Endothelial cell of hepatic sinusoid (primary cell): ENCODE data around the gene CDON.

Experiments used
- in situ Hi-C: cut with HindIII; loops from 2 replicates; pipeline ENCODE4 v1.10.0; 2017; ENCODE audit warnings: low sequenced_read_pairs

CDON gene, protein sequence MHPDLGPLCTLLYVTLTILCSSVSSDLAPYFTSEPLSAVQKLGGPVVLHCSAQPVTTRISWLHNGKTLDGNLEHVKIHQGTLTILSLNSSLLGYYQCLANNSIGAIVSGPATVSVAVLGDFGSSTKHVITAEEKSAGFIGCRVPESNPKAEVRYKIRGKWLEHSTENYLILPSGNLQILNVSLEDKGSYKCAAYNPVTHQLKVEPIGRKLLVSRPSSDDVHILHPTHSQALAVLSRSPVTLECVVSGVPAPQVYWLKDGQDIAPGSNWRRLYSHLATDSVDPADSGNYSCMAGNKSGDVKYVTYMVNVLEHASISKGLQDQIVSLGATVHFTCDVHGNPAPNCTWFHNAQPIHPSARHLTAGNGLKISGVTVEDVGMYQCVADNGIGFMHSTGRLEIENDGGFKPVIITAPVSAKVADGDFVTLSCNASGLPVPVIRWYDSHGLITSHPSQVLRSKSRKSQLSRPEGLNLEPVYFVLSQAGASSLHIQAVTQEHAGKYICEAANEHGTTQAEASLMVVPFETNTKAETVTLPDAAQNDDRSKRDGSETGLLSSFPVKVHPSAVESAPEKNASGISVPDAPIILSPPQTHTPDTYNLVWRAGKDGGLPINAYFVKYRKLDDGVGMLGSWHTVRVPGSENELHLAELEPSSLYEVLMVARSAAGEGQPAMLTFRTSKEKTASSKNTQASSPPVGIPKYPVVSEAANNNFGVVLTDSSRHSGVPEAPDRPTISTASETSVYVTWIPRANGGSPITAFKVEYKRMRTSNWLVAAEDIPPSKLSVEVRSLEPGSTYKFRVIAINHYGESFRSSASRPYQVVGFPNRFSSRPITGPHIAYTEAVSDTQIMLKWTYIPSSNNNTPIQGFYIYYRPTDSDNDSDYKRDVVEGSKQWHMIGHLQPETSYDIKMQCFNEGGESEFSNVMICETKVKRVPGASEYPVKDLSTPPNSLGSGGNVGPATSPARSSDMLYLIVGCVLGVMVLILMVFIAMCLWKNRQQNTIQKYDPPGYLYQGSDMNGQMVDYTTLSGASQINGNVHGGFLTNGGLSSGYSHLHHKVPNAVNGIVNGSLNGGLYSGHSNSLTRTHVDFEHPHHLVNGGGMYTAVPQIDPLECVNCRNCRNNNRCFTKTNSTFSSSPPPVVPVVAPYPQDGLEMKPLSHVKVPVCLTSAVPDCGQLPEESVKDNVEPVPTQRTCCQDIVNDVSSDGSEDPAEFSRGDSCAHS (N-terminal part only)

DNA sequence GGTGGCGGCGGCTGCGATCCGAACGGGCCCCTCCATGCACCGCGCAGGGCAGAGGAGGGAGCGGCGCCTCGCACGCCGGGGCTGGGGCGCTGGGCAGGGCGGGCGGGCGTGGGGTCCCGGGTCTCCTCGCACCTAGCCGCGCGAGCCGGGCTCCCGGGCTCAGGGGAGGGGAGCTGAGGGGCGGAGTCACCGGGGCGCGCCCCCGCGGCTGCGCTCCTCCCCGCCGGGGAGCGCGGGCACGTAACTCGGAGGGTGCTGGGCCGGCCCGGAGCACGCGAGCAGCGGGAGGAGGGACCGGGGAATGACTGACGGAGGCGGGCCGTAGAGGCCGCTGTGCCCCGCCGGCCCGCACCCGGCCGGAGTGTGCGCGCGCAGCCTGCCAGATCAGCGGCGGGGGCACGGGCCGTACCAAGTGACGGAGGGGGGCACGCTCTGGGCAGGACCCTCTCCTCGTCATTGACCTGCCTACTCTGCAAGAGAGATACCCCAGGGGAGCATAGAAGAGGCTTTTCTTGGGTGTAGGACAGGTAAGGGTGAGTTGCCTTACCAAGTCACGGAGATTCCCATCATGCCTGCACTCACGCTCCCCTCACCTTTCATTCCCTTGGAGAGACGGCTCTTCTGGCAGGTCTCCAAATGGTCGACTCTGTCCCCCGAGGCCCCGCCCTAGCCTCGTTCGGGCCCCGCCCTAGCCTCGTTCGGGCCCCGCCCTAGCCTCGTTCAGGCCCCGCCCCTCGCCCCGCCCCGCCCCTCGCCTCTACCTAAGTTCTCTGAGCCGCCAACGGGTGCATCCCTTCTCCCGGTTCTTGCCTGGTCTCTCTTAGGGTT, at the start of gene CDON:
Gene CDON (minus strand): TSS at position 188 of the 828 bp plus-strand sequence. CDS start 39,390 bp downstream, outside the sequence.
- in situ Hi-C loops = no loop called here

DNA sequence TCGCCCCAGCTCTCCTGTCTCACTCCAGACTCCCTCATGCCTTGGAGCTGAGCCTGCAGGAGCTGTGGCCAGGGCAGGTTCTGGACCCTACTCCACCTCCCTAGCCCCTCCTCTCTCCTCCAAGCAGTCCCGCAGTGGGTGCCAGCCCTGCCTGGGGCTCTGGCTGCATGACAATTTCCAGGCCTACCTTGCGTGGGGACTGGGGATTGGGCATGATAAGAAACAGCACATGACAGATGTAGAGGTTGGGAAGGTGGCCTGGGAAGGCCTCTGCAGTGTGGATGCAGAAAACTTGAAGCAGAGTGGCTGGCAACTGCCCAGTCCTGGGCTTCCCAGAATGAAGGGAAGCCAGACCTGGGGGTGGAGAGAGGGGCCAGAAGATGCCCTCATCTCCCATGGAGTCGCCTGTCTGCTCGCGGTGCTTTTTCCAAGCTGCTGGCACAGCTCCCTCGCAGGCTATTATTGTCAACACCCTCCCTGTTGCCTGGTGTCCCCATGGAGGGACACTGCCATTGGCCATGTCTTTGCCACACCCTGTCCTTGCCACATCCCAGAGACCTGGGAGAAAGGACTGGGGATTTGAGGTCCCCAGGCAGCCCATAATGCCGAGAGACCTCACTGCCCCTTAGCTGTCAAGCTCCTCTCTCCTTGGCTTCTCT, 48.9 kb upstream of the CDON start:
- in situ Hi-C loops = no loop called here

DNA sequence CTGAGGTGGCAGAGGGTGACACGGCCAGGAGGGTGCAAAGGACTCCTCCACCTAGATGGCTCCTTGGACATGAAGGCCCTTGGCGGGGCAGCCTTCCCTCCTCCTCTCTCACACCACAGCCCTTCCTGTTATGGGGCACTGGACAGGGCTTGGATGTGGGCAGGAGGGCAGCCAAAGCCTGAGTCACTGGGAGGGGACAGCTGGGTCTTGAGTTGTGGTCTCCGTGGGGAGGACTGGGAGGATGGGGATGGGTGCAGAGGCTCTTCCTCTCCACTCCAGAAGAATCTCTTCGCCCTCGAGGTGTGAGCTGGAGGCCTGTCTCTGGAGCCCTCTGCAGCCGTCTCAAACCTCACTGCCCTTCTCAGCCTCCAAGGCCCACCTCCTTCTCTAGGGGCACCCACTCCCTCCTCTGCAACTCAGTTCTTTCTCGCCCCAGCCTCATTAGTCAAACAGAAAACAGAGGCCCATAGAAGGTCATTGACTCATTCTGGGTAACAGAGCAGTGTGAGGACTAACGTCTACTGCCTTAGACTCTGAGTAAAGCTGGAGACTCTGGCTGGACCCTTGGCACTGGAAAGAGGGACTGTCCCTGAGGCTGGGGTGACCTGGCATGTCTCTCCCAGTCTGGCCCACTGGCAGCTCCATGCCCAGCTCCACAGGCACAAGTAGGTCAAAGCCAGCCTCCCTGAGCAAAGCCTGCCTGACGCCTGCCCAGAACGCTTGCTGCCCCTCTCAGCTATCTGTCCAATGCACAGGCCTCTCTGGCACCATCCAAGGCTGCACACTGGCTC, 47.5 kb upstream of the CDON start:
- in situ Hi-C loops = no loop called here

DNA sequence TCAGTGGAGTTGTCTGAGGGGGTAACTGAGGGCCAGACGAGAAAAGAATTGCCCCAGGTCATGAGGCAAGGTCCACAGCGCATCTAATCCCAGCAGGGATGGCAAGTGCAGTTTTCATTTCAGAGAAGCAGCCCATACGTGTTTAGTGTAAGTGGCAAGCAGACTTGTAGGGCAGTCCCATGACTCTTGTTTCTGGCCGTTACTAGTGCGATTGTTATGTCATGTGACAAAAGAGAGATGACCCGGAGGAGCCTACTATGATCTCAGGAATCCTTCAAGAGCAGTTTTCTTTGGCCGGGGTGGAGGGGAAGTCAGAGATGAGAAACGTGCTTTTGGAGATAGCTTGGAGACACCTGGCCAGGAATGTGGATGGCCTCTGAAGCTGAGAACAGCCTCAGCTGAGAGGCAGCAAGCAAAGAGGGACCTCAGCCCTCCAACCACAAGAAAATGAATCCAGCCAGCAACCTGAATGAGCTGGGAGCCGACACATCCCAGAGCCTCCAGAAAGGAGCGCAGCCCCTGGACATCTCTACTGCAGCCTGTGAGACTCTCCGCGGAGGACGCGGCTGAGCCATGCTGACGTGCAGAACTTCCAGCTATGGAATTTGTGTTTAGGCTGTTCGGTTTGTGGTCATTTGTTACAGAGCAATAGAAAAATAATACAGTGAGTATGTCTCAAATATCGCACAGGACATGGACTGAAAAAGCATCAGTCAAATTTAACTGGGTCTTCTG, 44.1 kb upstream of the CDON start:
- in situ Hi-C loops = no loop called here

DNA sequence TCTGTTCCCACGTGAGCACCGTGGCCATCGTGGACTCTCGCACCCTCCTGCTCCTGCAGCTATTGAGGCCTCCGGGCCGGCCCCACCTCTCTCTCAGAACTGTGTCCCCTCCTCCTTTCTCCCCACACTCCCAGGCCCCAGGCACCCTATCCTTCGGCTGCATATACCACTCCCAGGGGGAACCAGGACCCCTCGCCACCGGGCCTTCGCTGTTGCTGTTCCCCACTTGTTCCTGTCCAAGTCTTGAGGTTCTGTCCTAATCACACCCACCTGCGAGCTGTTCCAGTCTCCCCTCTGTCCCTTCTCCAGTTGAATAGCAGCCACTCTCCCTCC, 43.0 kb upstream of the CDON start:
- in situ Hi-C loops = no loop called here

DNA sequence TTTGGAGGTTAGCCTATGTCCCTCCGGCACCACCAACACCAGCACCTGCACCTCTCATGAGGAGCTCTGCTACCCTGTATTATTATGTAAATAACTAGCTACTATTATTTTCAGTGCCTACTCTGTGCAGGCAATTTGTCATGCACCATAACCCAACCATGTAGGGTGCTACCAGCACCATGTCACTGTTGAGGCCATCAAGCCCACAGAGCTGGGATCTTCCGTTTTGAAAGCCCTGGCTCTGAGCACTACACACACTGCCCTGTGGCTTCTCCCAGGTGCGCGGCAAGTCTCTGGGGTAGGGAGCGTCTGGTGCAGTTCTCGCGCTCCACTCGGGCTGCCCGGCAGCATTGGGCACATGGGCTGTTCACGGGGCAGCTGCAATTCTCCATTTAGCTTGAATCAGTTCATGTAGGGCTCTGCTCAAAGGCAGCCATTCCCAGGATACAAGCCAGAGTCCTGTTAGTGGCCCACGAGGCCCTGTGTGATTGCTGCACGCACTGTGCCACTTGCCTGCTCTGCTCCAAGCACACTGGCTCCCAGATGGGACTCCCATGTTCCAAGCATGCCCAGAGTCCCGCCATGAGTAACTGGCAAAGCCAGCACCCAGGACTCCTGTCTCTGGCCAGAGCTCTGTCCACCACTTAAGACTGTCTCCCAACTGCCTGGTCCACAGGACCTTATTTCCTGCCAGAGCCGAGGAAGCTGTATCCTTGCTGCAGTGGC, 42.5 kb upstream of the CDON start:
- in situ Hi-C loops = no loop called here

DNA sequence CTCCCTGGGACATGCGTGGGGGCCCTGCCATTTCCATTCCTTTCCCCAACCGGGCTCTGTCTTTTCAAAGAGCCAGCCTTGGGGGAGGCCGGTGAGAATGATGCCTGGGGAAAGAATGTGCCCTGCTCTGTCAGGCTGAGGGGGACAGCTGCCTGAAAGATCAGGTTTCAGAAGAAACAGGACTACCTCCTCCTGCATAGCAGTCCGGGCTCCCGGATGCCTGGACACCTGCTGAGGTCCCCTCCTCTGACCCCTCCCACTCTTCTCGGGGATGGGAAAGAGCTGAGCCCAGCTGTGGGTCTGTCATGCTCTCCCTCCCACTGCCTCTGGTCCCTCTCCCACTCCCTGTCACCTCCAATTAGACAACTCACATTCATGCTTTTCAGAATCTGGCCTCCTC, 41.8 kb upstream of the CDON start:
- in situ Hi-C loops = loop anchor here (5.0 kb wide), 1 partner anchor 73 kb away; no protein-coding TSS in a partner anchor

DNA sequence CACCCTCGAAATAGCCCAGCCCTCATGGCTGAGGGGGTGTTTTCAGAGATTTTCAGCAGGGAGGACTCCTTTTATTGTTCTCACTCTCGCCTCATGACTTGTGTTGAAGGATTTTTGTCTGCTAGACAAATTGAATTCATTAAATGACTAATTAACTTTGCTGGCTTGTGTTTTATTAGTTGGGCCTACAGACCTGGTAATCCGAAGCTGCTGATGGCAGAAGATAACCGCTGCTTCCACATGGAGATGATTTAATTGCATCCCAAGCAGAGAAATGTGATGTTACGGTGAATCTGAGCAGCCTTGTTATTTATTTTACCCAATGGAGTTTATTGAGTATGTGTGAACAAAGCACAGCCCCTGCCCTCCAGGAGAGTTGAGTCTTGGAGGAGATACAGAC, 40.5 kb upstream of the CDON start:
- in situ Hi-C loops = loop anchor here (5.0 kb wide), 1 partner anchor 74 kb away; no protein-coding TSS in a partner anchor

DNA sequence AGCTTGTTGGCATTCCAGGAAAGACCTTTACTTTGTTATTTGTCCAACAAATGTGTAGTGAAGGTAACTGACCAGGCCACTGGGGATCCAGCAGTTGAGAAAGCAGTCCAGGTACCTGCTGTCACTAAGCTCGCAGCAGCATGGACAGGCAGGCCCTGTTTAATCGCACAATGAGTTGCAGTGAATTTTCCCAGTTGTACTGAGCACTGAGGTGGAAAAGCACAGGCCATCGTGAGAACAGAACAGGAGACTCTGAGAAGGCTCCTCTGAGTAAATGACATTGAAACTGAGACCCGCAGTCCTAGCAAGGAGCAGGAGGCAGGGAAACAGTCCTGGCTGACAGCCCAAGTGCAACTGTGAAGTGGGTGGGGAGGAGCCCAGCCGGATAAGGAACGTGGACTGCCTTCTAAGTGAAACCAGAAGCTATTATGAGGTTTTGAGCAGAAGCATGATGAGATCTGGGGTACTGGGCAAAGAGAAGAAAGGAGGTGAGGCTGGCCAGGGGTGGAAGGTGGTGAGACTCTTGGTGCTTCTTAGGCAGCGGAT, 39.8 kb upstream of the CDON start:
- in situ Hi-C loops = loop anchor here (5.0 kb wide), 1 partner anchor 75 kb away; no protein-coding TSS in a partner anchor

DNA sequence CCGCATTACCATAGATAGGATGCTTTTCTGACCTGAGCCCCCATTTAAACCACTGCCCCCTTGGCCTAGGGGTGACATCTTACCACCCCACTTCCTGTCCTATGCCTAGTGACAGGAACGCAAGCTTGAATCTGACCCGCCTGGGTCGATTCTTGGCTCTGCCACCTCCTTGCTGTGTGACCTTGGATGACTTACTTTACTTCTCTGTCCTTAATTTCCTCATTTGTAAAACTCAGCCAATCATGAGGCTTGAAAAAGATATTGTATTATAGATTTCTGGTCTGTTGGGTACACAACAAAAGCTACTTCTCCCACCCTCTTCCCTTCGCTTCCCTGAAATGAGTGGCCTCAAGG, 39.2 kb upstream of the CDON start:
- in situ Hi-C loops = loop anchor here (5.0 kb wide), 1 partner anchor 75 kb away; no protein-coding TSS in a partner anchor

DNA sequence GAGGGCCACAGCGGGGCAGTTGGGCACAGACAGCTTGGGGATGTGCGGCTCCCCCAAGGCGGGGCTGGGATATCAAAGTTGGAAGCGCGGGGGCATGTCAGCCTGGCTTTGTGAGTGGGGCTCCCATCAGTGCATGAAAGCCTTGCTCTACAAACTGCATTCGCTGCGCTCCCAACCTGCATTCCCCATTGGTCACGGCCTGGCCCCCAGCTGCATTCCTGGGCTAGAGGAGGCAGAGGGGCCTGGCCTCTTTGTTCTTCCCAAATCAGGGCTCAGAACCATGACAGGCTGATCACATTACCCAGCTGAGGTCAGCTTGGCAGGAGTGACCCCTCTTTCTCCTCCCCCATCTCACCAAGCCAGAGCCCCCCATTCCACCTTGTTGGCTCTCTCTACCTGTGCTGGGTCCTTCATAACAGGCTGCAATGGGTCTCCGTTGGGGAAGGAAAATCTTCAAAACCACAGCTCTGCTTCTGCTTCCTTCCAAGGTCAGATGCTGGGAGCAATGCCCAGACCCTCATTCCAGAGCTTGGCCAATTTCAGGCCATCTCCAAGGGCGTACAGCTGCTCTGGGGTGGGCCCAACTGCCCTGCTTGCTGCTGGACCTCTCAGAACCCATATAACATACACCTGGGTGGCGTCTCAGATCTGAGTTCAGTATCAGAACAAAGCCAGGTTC, 38.7 kb upstream of the CDON start:
- in situ Hi-C loops = loop anchor here (5.0 kb wide), 1 partner anchor 76 kb away; no protein-coding TSS in a partner anchor

DNA sequence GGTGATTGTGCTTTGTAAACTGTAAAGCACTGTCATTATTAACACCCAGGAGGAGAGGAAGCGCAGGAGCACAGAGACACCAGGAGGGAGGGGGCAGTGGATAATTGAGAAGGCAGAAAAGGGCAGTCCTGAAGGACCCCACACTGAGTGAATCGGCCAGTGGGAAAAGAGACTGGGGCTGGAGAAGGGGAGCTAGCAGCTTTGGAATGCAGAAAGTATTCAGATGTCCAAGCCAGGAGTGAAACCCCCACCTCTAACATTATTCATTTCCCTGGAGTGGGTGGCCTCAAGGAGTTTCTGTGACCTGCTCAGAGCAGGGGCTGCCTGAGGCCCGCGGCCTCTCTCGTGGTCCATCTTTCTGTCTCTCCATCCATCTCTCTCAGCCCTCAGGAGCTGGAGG, 38.0 kb upstream of the CDON start:
- in situ Hi-C loops = loop anchor here (5.0 kb wide), 1 partner anchor 77 kb away; no protein-coding TSS in a partner anchor

DNA sequence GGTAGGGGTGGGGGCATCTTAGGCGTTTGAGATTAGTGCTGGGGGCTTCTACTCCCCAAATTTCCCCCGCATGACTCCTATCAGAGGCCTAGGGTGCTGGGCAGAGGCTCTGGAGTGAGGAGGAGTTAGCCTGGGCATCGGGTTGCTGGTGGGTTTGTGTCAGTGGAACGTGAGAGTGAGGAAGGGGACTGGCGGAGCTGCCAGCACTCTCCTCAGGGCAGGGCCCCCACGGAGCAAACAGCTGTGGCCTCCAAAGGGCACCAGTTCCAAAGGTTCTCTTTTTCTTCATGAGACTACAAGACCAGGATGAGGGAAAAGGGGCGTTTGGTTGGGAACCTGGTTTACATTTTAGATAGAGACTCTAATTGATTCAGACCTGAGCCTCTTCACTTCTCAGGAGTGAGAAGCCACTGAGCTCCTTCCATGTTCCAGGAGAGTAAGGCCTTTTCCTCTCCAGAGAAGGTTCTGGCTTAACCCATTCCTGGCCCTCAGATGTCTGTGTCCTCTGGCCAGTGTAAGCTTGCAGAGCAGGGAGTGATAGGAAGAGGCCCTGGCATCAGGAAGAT, 35.6 kb upstream of the CDON start:
- in situ Hi-C loops = loop anchor here (5.0 to 10.0 kb wide), 2 partner anchors 96 to 183 kb away; no protein-coding TSS in a partner anchor

DNA sequence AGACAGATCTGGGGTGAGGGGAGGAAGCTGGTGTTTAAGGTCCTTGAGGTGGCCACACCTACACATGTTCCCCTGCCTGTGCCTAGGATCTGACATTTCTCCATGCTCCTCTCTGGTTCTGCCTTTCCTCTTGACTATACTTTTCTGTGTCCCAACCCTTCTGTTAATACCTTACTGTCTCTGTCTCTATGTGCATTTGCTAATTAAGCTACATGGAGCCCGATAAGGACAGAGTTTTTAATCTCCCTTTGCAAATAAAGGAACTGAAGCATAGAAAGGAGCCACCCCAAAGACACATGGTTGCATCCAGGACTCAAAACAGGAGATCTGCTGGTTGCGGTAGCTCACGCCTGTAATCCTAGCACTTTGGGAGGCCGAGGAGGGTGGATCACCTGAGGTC, 33.1 kb upstream of the CDON start:
- in situ Hi-C loops = loop anchor here (5.0 to 10.0 kb wide), 2 partner anchors 93 to 181 kb away; no protein-coding TSS in a partner anchor

DNA sequence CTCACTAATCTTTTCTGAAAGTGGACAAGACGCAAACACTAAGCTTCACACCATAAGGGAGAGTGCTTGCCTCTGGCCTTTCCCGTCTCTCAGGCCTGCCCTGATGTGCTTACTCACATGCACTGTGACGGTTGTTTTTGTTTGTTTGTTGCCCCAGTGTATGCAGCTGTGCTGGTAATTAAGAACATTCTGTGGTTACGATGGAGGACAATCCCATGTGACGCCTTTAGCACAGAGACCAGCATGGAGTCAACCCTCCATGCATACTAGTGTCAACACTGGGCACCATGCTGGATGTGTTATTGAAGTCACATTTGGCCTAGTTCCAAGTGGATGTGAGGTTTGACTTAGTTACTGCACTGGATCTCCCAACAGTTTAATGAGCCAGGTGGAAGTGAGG, 27.8 kb upstream of the CDON start:
- in situ Hi-C loops = loop anchor here (10.0 kb wide), 1 partner anchor 176 kb away; no protein-coding TSS in a partner anchor

DNA sequence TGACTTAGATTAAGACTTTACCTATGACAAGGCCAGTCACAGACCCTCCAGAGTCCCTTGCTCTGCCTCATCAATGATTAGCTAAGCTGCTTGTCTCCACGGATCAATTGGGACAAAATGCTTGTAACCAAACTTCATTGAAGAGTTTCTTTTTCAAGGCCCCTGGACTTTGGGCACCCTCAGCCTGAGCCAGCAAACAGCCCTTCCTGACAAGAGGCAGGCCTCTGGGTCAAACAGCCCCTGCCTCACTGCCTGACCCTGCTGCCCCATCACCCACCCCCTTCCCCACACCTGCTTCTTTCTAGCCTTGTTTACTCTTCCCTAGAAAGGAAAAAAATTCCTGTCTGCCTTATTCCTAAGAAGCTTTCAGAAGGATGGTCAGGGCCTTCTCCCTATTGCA, 26.3 kb upstream of the CDON start:
- in situ Hi-C loops = no loop called here
